Measurements from ENCODE around the gene CYP3A4. TPM values are rescaled to one million over a fixed set of nuclear protein-coding genes. Genes with fewer than 3 reads are reported as not detected.

Gene CYP3A4
- total and polyA plus RNA-seq, 4 donors, result 0.11 to 0.40 (median 0.27) TPM; not detected in 1

DNA sequence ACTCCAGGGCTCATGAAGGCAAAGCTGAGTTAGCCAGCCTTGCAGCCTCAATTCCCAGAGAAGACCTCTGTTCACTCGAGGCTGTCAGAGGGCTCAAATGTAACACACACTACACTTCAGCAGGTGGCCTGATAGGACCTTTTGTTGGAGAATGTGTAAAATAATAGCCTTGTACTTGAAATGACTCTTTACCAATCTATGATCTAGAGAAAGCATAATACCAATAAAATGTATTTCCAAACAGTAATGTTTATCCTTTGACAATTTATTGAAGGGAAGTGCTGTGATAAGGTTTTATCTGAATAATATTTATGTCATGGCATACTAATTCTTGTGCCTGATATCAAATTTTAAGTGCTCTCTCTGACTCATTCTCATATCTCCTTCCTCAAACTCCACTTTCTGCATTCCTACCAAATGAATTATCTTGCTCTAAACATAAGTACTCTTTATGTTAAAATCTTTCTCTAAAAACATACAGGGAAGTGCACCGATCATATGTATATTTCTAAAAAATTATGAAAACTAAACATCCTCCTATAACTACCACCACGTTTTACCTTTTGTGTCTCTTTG, 69.9 kb downstream of the CYP3A4 start:
- Histone ChIP-seq H3K4me1 (ENCODE audit: control insufficient read depth, insufficient read depth, low read length) (no peaks in the 10 kb centered on the region), H3K36me3 (ENCODE audit: control insufficient read depth, insufficient read depth, low read length) (no peaks in the 10 kb centered on the region), H3K9me3 (ENCODE audit: control insufficient read depth, insufficient read depth, low read length) (no peaks in the 10 kb centered on the region), H3K27ac (ENCODE audit: low read depth, low read length) (no peak overlapping the region), H3K4me3 (ENCODE audit: low read depth, low read length) (no peak overlapping the region), H3K27me3 (ENCODE audit: control insufficient read depth, insufficient read depth, low read length) (no peaks in the 10 kb centered on the region)
- no peak for DNase-seq (ENCODE audit: low read depth in 4 of 6, low spot score in 6 of 6)
- no CpG with 5 or more reads among the region's 3 CpGs for WGBS (ENCODE audit: insufficient coverage)

DNA sequence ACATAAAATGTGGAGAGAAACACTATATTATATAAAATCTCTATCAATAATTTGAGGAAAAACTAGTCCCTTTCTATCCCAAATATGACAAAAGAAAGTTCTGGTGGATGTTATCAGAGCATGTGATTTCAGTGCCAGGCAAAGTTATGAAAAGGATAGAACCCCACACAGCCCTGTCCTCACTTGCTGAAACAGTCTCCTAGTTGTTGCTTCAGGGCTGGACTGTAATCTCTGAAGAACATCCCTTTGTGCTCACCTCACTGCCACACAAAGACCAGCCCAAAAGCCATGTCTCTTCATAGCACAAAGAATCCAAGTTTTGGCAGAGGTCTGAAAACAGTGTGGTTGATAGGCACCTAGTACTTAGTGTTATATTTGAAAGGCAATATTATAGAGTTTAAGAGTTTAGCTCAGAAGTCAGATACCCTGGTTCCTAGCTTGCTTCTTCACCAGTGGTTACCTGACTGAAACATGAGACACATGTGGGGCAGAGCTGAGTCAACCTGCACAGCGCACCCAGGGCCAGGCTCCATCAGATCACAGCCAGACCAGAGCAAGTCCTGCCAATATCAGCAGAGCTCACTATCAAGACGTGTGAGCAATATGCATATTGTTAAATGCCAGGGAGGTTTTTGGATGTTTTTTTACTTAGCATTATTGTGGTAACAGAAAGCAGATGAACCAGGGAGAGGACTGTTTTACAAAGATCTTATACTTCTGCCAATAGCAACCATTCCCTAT, 74.0 kb downstream of the CYP3A4 start:
- Histone ChIP-seq H3K27me3 (ENCODE audit: control insufficient read depth, insufficient read depth, low read length) (no peaks in the 10 kb centered on the region), H3K4me1 (ENCODE audit: control insufficient read depth, insufficient read depth, low read length) (no peaks in the 10 kb centered on the region), H3K4me3 (ENCODE audit: low read depth, low read length) (no peak overlapping the region), H3K36me3 (ENCODE audit: control insufficient read depth, insufficient read depth, low read length) (no peaks in the 10 kb centered on the region), H3K27ac (ENCODE audit: low read depth, low read length) (no peak overlapping the region), H3K9me3 (ENCODE audit: control insufficient read depth, insufficient read depth, low read length) (peaks cover 9% of the 10 kb centered on the region)
- no peak for DNase-seq (ENCODE audit: low read depth in 4 of 6, low spot score in 6 of 6)
- WGBS (ENCODE audit: insufficient coverage), result 100% methylated on average over 1 of the region's 2 CpGs

DNA sequence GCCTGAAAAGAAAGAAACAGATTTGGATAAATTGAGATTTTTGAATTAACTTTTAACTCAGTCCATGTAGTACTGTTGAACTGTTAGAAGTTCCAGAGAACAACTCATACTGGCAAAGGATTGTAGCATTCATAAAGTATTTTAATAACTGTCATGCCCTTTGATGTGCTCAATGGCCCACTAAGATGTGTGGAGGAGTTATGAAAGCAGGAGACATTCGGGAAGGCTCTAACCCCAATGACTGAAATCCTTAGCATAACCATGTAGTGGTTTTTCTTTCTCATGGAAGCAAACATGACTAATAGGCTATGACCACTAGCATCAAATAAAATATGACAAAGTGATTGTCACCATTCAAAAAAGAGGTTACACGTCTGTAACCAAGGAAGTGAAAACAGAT, 74.7 kb downstream of the CYP3A4 start:
- peaks cover 9% of the 10 kb centered on the region for H3K9me3 ChIP-seq (ENCODE audit: control insufficient read depth, insufficient read depth, low read length)
- no peaks in the 10 kb centered on the region for H3K27me3 ChIP-seq (ENCODE audit: control insufficient read depth, insufficient read depth, low read length)
- no peak overlapping the region for H3K4me3 ChIP-seq (ENCODE audit: low read depth, low read length)
- no peak for DNase-seq (ENCODE audit: low read depth in 4 of 6, low spot score in 6 of 6)
- no peaks in the 10 kb centered on the region for H3K36me3 ChIP-seq (ENCODE audit: control insufficient read depth, insufficient read depth, low read length)
- WGBS (ENCODE audit: insufficient coverage), result no CpG with 5 or more reads among the region's 2 CpGs
- no peaks in the 10 kb centered on the region for H3K4me1 ChIP-seq (ENCODE audit: control insufficient read depth, insufficient read depth, low read length)
- H3K27ac ChIP-seq (ENCODE audit: low read depth, low read length), result no peak overlapping the region

DNA sequence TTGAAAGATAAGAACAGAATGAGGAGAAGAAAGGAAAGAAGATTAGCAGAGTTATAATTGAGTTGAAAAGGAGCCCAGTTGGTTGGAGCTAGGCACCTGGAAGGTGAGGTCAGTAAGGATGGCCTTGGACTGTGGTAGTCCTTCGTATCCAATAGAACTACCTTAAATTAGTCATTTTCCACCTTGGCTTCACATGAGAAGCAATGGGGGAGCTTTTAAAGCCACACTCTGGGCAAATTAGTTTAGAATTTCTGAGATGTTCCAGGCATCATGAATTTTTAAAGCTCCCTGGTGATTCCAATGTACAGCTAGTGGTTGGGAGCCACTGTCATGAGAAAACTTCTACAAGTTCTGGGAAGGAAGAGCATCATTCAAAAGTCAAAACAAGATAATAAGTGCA, 76.9 kb downstream of the CYP3A4 start:
- WGBS (ENCODE audit: insufficient coverage), result no CpG with 5 or more reads among the region's 1 CpG
- peak in 1 of 6 donors; percentile 0 for DNase-seq (ENCODE audit: low read depth in 4 of 6, low spot score in 6 of 6)

More for the DNA sequence above, 76.9 kb downstream of the CYP3A4 start:
- no peak overlapping the region for H3K27ac ChIP-seq (ENCODE audit: low read depth, low read length)
- H3K4me1 ChIP-seq (ENCODE audit: control insufficient read depth, insufficient read depth, low read length), result no peaks in the 10 kb centered on the region
- H3K4me3 ChIP-seq (ENCODE audit: low read depth, low read length), result no peak overlapping the region
- no peaks in the 10 kb centered on the region for H3K36me3 ChIP-seq (ENCODE audit: control insufficient read depth, insufficient read depth, low read length)
- peaks cover 9% of the 10 kb centered on the region for H3K9me3 ChIP-seq (ENCODE audit: control insufficient read depth, insufficient read depth, low read length)
- H3K27me3 ChIP-seq (ENCODE audit: control insufficient read depth, insufficient read depth, low read length), result no peaks in the 10 kb centered on the region

Small RNAs within 50 kb of the gene (small RNA-seq; reads per million reads assigned to genes)
- not detected for gene CYP3A137P (ENCODE audit: low replicate concordance)

Other genes with a start within 250 kb of the CYP3A4 start
- 10 to 100 TPM; 11.6 to 12.4 TPM for gene FAM200A, start 232.1 kb downstream of the CYP3A4 start, total RNA-seq
- 10 to 100 TPM; 12.6 to 13.0 TPM for gene FAM200A, start 232.1 kb downstream of the CYP3A4 start, polyA plus RNA-seq (ENCODE audit: insufficient read length in 2 of 2)
- gene ZNF655, start 225.5 kb downstream of the CYP3A4 start, total RNA-seq, result 10 to 100 TPM; 76.5 to 93.3 TPM
- gene ZNF655, start 225.5 kb downstream of the CYP3A4 start, polyA plus RNA-seq (ENCODE audit: insufficient read length in 2 of 2), result 10 to 100 TPM; 50.0 to 67.0 TPM
- 1 to 10 TPM in 1 of 2 donors, under 1 TPM in 1; 0.20 to 1.4 TPM for gene TMEM225B, start 185.9 kb downstream of the CYP3A4 start, total RNA-seq
- 1 to 10 TPM in 1 of 2 donors, under 1 TPM in 1; 0.59 to 1.4 TPM for gene TMEM225B, start 185.9 kb downstream of the CYP3A4 start, polyA plus RNA-seq (ENCODE audit: insufficient read length in 2 of 2)
- gene ZSCAN25, start 167.2 kb downstream of the CYP3A4 start, total RNA-seq, result 10 to 100 TPM; 11.7 to 16.3 TPM
- 10 to 100 TPM; 12.9 to 13.1 TPM for gene ZSCAN25, start 167.2 kb downstream of the CYP3A4 start, polyA plus RNA-seq (ENCODE audit: insufficient read length in 2 of 2)
- 1 to 10 TPM; 7.2 to 8.4 TPM for gene CYP3A5, start 104.2 kb downstream of the CYP3A4 start, total RNA-seq
- gene CYP3A5, start 104.2 kb downstream of the CYP3A4 start, polyA plus RNA-seq (ENCODE audit: insufficient read length in 2 of 2), result 1 to 10 TPM; 2.6 TPM
- gene CYP3A7, start 49.0 kb downstream of the CYP3A4 start, total RNA-seq, result 1 to 10 TPM in 1 of 2 donors, not detected in 1; 1.3 TPM
- gene CYP3A7, start 49.0 kb downstream of the CYP3A4 start, polyA plus RNA-seq (ENCODE audit: insufficient read length in 2 of 2), result under 1 TPM in 1 of 2 donors, not detected in 1; 0.66 TPM
- under 1 TPM in 1 of 2 donors, not detected in 1; 0.22 TPM for gene CYP3A43, start 43.8 kb upstream of the CYP3A4 start, total RNA-seq
- under 1 TPM; 0.25 to 0.51 TPM for gene CYP3A43, start 43.8 kb upstream of the CYP3A4 start, polyA plus RNA-seq (ENCODE audit: insufficient read length in 2 of 2)
- under 1 TPM in 1 of 2 donors, not detected in 1; 0.20 TPM for gene OR2AE1, start 92.8 kb upstream of the CYP3A4 start, total RNA-seq
- gene OR2AE1, start 92.8 kb upstream of the CYP3A4 start, polyA plus RNA-seq (ENCODE audit: insufficient read length in 2 of 2), result under 1 TPM in 1 of 2 donors, not detected in 1; 0.24 TPM
- 10 to 100 TPM; 16.7 to 32.5 TPM for gene TRIM4, start 135.3 kb upstream of the CYP3A4 start, total RNA-seq
- gene TRIM4, start 135.3 kb upstream of the CYP3A4 start, polyA plus RNA-seq (ENCODE audit: insufficient read length in 2 of 2), result 10 to 100 TPM; 16.7 to 20.8 TPM
- 10 to 100 TPM in 1 of 2 donors, 1 to 10 TPM in 1; 4.5 to 12.6 TPM for gene GJC3, start 145.4 kb upstream of the CYP3A4 start, total RNA-seq
- gene GJC3, start 145.4 kb upstream of the CYP3A4 start, polyA plus RNA-seq (ENCODE audit: insufficient read length in 2 of 2), result 1 to 10 TPM in 1 of 2 donors, under 1 TPM in 1; 1.00 to 1.7 TPM
- 1 to 10 TPM; 4.5 to 6.3 TPM for gene AZGP1, start 191.8 kb upstream of the CYP3A4 start, total RNA-seq
- gene AZGP1, start 191.8 kb upstream of the CYP3A4 start, polyA plus RNA-seq (ENCODE audit: insufficient read length in 2 of 2), result 1 to 10 TPM in 1 of 2 donors, under 1 TPM in 1; 0.79 to 3.0 TPM
- 10 to 100 TPM; 60.3 to 97.3 TPM for gene ZKSCAN1, start 231.4 kb upstream of the CYP3A4 start, total RNA-seq
- 10 to 100 TPM; 51.7 to 53.4 TPM for gene ZKSCAN1, start 231.4 kb upstream of the CYP3A4 start, polyA plus RNA-seq (ENCODE audit: insufficient read length in 2 of 2)

Measured in spinal cord (tissue), 10 donors.